Endothelial cell of umbilical vein (primary cell): ENCODE results near the gene SQSTM1.

Experiments used
- CTCF ChIP-seq, 2 donors: IDR thresholded peaks; 1 replicate in 1 of 2; 2 replicates in 1 of 2; pipeline ENCODE4 v1.5.1; 2011; ENCODE audit warnings: low read length in 2 of 2, mild to moderate bottlenecking in 2 of 2, moderate library complexity in 2 of 2, control low read depth in 1 of 2, inconsistent platforms in 1 of 2, low read depth in 1 of 2; ENCODE audit not compliant: insufficient read depth in 1 of 2; ENCODE audit errors: extremely low read depth in 1 of 2
- EZH2 ChIP-seq: IDR thresholded peaks from 2 replicates; pipeline ENCODE4 v1.6.1; 2012; ENCODE audit warnings: borderline replicate concordance, low read depth, mild to moderate bottlenecking, moderate library complexity, low read length, inconsistent platforms; ENCODE audit not compliant: severe bottlenecking
- GATA2 ChIP-seq: IDR thresholded peaks from 2 replicates; pipeline ENCODE4 v1.7.0; 2011; ENCODE audit warnings: low read depth, mild to moderate bottlenecking, moderate library complexity, mixed read lengths, low read length; ENCODE audit not compliant: insufficient read length, insufficient read depth
- JUN ChIP-seq: IDR thresholded peaks from 2 replicates; pipeline ENCODE4 v1.6.1; 2011; ENCODE audit warnings: borderline replicate concordance, low read depth; ENCODE audit not compliant: insufficient read length, insufficient read depth
- MAX ChIP-seq: IDR thresholded peaks from 2 replicates; pipeline ENCODE4 v1.6.1; 2011; ENCODE audit not compliant: insufficient read depth, insufficient read length
- MYC ChIP-seq: IDR thresholded peaks from one replicate; pipeline ENCODE4 v1.6.1; 2011; ENCODE audit warnings: mild to moderate bottlenecking, low read depth, low read length
- POLR2A ChIP-seq: IDR thresholded peaks from 2 replicates; pipeline ENCODE4 v1.6.1; 2012; ENCODE audit warnings: low read depth, mild to moderate bottlenecking, control low read depth, low read length
- POLR2AphosphoS5 ChIP-seq: IDR thresholded peaks from 2 replicates; pipeline ENCODE4 v1.6.1; 2012; ENCODE audit warnings: low read depth, mild to moderate bottlenecking, control low read depth, low read length, moderate library complexity; ENCODE audit not compliant: insufficient read depth

GRCh38 chr5:179777456-179777855, 43.2 kb upstream of the SQSTM1 start:
- no peak for TF ChIP-seq EZH2
- TF ChIP-seq CTCF (IDR thresholded peaks at IDR 0.05; ENCODE audit: extremely low read depth in 1 of 2, insufficient read depth in 1 of 2, low read depth in 1 of 2, low read length in 2 of 2), result no peak
- no peak for TF ChIP-seq GATA2
- TF ChIP-seq POLR2AphosphoS5, result no peak
- TF ChIP-seq POLR2A, result no peak
- TF ChIP-seq MAX, result no peak
- no peak for TF ChIP-seq JUN
- TF ChIP-seq MYC, result no peak
